ENCODE data around the gene ABCA9. TPM values are rescaled to one million over a fixed set of nuclear protein-coding genes. Genes with fewer than 3 reads are reported as not detected.

Gene ABCA9
- total and polyA plus RNA-seq, 2 experiments from 2014 or later = not detected

- TF ChIP-seq ZNF462 (CRISPR knock-in tag; IDR thresholded peaks at IDR 0.05) (no peak), EZH2 (IDR thresholded peaks at IDR 0.05; ENCODE audit: low read depth, unreplicated experiment) (no peak), CTCF (conservative IDR thresholded peaks at IDR 0.05; ENCODE audit: low read depth in 2 of 2) (no peak)
Measured at GRCh38 chr17:69105907-69106730, 45.4 kb upstream of the ABCA9 start (continued).

- H3K4me3 Mint-ChIP-seq = no peak overlapping the region
- no peaks in the 10 kb centered on the region for H3K4me1 Mint-ChIP-seq
- no peaks in the 10 kb centered on the region for H3K27me3 ChIP-seq (ENCODE audit: insufficient read depth)
- H4K20me1 ChIP-seq (replicated peaks; ENCODE audit: insufficient read depth) = no peaks in the 10 kb centered on the region
- no peak overlapping the region for H3K4me3 ChIP-seq
- no peaks in the 10 kb centered on the region for H3K27me3 Mint-ChIP-seq (ENCODE audit: insufficient read depth, low read depth, poor library complexity)
- H3K27ac ChIP-seq (ENCODE audit: low read depth) = no peak overlapping the region
- no peak overlapping the region for H3K27ac Mint-ChIP-seq
- no peaks in the 10 kb centered on the region for H3K79me2 ChIP-seq (replicated peaks; ENCODE audit: insufficient read depth)
- H3F3A ChIP-seq (replicated peaks; ENCODE audit: low read depth) = no peaks in the 10 kb centered on the region
- H3K9me3 Mint-ChIP-seq = no peaks in the 10 kb centered on the region
- H3K36me3 Mint-ChIP-seq (ENCODE audit: low read depth) = no peaks in the 10 kb centered on the region
- no peak for DNase-seq (ENCODE audit: low spot score)
- no peaks in the 10 kb centered on the region for H3K4me1 ChIP-seq (ENCODE audit: insufficient read depth)
- no peak for ATAC-seq
- H3K9me2 ChIP-seq (ENCODE audit: insufficient read depth) = no peaks in the 10 kb centered on the region
- no peak overlapping the region for H2AFZ ChIP-seq
- H3K36me3 ChIP-seq (ENCODE audit: insufficient read depth) = no peaks in the 10 kb centered on the region
- H3K4me2 ChIP-seq = no peak overlapping the region
- TF ChIP-seq ZNF331 (CRISPR knock-in tag; IDR thresholded peaks at IDR 0.05; ENCODE audit: low read depth) (no peak), STAT1 (IDR thresholded peaks at IDR 0.05; ENCODE audit: unreplicated experiment) (no peak), ZNF114 (CRISPR knock-in tag; IDR thresholded peaks at IDR 0.05) (no peak), NANOG (IDR thresholded peaks at IDR 0.05; ENCODE audit: borderline replicate concordance) (no peak), ETS1 (IDR thresholded peaks at IDR 0.05) (no peak), CREB1 (CRISPR knock-in tag; IDR thresholded peaks at IDR 0.05; ENCODE audit: low read depth) (no peak), EZH2 (IDR thresholded peaks at IDR 0.05; ENCODE audit: low read depth, unreplicated experiment) (no peak), EZH2phosphoT487 (IDR thresholded peaks at IDR 0.05; ENCODE audit: unreplicated experiment) (no peak), JUNB (IDR thresholded peaks at IDR 0.05; ENCODE audit: unreplicated experiment) (no peak)
Measured at GRCh38 chr17:69103557-69104233, 43.0 kb upstream of the ABCA9 start.
